ENCODE measurements around the gene CYYR1. TPM values are rescaled to one million over a fixed set of nuclear protein-coding genes. Genes with fewer than 3 reads are reported as not detected.

CYYR1 gene
- total RNA-seq, 3 donors from 2014 or later, result 0.08 to 0.18 TPM; not detected in 1

DNA sequence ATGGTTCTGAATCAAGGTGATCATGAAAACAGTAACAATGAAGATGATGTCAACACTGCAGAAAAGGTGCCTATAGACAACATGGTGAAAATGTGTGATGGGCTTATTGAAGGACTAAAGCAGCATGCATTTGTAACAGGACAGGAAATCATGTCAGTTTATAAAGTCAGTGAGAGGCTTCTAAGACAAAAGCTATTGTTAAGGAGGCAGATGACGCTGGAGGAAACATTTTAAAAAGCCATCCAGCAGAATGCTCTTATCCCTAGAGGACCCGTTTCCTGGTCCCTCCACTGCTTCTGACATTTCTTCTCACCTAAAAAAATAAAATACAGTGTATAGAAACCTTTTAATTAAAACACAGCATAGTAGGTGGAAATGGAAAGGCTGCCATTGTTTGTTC is 40.9 kb downstream of the CYYR1 start:
- H3K36me3 Mint-ChIP-seq (ENCODE audit: insufficient read depth), result no peaks in the 10 kb centered on the region
- peaks cover 5% of the 10 kb centered on the region for H3K9me3 Mint-ChIP-seq
- ATAC-seq (no peak), DNase-seq (no peak)
- no peaks in the 10 kb centered on the region for H3K4me1 Mint-ChIP-seq (ENCODE audit: low read depth)
- no peak overlapping the region for H3K4me3 Mint-ChIP-seq
- no peaks in the 10 kb centered on the region for H3K27me3 Mint-ChIP-seq (ENCODE audit: low read depth)

DNA sequence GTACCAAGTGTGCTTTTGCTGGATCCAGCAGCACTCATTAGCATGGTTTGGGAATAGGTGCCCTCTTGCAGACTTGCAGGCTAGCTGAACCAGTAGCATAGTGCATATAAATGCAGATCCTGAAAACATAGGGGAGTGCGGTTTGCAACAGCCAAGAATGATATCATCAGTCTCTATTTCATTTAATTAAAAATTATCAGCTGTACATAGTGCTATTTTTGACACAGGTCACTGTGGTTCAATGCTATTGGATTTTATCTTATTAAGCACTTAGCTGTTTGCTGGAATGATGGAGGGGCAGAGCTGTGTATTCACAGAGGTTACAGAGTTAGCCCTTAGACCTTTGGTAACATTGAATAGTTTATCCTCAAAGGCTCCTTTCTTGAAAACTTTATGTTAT is 43.6 kb downstream of the CYYR1 start:
- DNase-seq, result no peak
- Mint-ChIP-seq H3K9me3 (no peaks in the 10 kb centered on the region), H3K27me3 (ENCODE audit: low read depth) (no peaks in the 10 kb centered on the region), H3K36me3 (ENCODE audit: insufficient read depth) (no peaks in the 10 kb centered on the region), H3K4me3 (no peak overlapping the region), H3K4me1 (ENCODE audit: low read depth) (no peaks in the 10 kb centered on the region)
- ATAC-seq, result no peak

DNA sequence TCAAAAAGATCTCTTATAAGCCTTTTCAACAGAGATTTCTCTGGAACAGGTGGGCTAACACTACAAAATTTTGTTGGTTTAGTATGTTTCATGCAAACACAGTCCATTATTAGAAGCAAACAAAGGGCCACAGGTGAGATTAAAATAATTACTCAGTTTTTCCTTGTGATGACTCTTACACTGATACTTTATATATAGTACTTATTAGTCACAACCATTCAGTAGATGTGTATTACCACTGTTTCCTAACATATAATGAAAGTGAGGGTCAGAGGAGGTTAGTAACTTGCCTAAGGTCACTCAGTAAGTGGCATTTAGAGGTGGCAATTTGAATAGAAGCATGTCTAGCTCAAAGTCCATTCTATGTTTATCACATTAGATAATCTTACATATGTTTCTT is 44.2 kb downstream of the CYYR1 start:
- Mint-ChIP-seq H3K36me3 (ENCODE audit: insufficient read depth) (no peaks in the 10 kb centered on the region), H3K9me3 (no peaks in the 10 kb centered on the region), H3K27me3 (ENCODE audit: low read depth) (no peaks in the 10 kb centered on the region), H3K4me1 (ENCODE audit: low read depth) (no peaks in the 10 kb centered on the region), H3K4me3 (no peak overlapping the region)
- no peak for ATAC-seq
- DNase-seq, result no peak

DNA sequence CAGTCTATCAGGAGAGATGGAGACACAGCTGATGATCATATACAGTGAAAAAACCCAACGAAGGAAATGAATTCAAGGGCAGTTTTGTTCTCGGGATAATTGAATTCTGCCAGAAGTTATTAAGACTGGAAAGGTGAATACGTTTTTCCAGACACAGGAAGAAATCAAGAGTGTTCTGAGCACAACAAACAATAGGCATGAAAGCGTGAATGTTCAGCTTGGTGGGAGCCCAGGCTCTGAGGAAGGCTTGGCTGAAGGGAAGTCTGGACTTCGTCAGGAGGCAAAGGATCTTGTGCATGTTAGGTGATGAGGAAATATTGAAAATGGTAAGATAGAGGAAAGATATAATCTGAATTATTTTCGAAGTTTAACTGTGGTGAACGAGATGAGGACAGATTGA is 50.4 kb downstream of the CYYR1 start:
- H3K36me3 Mint-ChIP-seq (ENCODE audit: insufficient read depth), result no peaks in the 10 kb centered on the region
- H3K27me3 Mint-ChIP-seq (ENCODE audit: low read depth), result no peaks in the 10 kb centered on the region
- DNase-seq, result no peak
- H3K9me3 Mint-ChIP-seq, result peaks cover 6% of the 10 kb centered on the region
- ATAC-seq, result no peak
- H3K4me1 Mint-ChIP-seq (ENCODE audit: low read depth), result no peaks in the 10 kb centered on the region
- H3K4me3 Mint-ChIP-seq, result no peak overlapping the region

DNA sequence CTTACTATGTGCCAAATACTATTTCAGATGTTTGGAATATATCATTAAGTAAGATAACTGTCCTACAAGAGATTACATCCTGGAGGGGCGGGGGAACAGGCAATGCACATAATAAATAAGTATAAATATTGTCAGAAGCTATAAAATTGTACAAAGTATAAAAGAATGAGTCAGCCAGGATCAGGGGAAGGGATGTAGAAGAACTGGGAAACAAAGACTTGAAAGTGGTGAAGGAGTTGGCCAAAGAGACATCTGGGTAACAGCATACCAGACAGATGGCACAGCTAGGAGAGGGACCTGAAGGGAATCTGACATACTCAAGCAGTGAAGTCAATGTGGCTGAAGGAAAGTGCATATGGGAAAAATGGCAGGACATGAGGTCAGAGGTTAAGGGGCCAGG is 53.9 kb downstream of the CYYR1 start:
- H3K36me3 Mint-ChIP-seq (ENCODE audit: insufficient read depth), result no peaks in the 10 kb centered on the region
- ATAC-seq (no peak), DNase-seq (no peak)
- no peaks in the 10 kb centered on the region for H3K4me1 Mint-ChIP-seq (ENCODE audit: low read depth)
- no peaks in the 10 kb centered on the region for H3K27me3 Mint-ChIP-seq (ENCODE audit: low read depth)
- H3K9me3 Mint-ChIP-seq, result peaks cover 6% of the 10 kb centered on the region
- H3K4me3 Mint-ChIP-seq, result no peak overlapping the region

DNA sequence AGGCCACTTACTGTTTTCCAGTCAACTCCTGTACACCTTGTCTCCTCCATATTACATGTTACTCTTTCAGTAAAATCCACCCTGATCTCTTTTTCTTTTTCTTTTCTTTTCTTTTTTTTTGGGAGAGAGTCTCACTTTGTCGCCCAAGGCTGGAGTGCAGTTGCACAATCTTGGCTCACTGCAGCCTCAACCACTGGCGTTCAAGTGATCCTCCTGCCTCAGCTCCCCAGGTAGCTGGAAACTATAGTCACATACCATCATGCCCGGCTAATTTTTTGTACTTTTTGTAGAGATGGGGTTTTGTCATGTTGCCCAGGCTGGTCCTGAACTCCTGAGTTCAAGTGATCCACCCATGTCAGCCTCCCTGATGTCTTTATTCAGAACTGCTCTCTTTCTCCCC is 57.8 kb downstream of the CYYR1 start:
- Mint-ChIP-seq H3K9me3 (peaks cover 2% of the 10 kb centered on the region), H3K4me3 (no peak overlapping the region), H3K27me3 (ENCODE audit: low read depth) (no peaks in the 10 kb centered on the region), H3K4me1 (ENCODE audit: low read depth) (no peaks in the 10 kb centered on the region), H3K36me3 (ENCODE audit: insufficient read depth) (no peaks in the 10 kb centered on the region)
- no peak for DNase-seq
- ATAC-seq, result no peak

DNA sequence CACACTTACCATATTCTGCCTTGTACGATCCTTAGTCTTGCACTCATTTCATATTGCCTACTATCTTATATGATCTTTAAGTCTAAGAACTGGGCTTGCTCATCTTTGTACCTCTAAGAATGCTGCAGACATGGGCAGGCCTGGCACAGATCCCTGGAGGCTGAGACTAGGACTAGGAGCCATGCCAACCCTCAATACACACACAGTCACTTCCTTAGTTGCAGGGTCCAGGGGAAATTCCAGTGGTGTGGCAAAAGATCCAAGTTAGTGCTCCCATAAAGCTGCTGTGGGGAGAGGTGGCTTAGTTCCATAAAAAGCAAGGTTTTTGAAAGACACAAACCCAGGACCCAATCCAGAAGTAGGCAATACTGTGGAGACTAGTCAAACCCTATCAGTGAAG is 59.9 kb downstream of the CYYR1 start:
- no peaks in the 10 kb centered on the region for H3K27me3 Mint-ChIP-seq (ENCODE audit: low read depth)
- H3K36me3 Mint-ChIP-seq (ENCODE audit: insufficient read depth), result no peaks in the 10 kb centered on the region
- H3K9me3 Mint-ChIP-seq, result no peaks in the 10 kb centered on the region
- ATAC-seq (no peak), DNase-seq (no peak)
- no peaks in the 10 kb centered on the region for H3K4me1 Mint-ChIP-seq (ENCODE audit: low read depth)
- no peak overlapping the region for H3K4me3 Mint-ChIP-seq

DNA sequence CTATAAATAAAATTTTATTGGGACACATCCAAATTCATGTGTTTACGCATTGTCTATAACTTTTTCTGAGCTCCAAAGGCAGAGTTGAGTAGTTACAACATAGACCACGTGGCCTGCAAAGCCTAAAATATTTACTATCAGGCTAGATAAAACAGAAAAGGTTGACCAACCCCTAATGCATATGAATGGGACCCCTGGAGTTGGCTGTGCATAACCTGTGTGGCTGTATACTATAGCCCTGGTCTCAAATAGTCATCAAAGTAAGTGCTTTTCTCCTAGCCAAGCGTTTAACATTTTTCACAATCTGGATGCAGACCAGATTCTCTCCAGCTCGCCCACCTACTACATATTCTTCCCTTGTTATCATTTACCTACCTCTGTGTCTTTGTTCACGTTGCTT is 60.4 kb downstream of the CYYR1 start:
- H3K4me3 Mint-ChIP-seq, result no peak overlapping the region
- ATAC-seq (no peak), DNase-seq (no peak)
- no peaks in the 10 kb centered on the region for H3K27me3 Mint-ChIP-seq (ENCODE audit: low read depth)
- no peaks in the 10 kb centered on the region for H3K36me3 Mint-ChIP-seq (ENCODE audit: insufficient read depth)
- H3K4me1 Mint-ChIP-seq (ENCODE audit: low read depth), result no peaks in the 10 kb centered on the region
- no peaks in the 10 kb centered on the region for H3K9me3 Mint-ChIP-seq

DNA sequence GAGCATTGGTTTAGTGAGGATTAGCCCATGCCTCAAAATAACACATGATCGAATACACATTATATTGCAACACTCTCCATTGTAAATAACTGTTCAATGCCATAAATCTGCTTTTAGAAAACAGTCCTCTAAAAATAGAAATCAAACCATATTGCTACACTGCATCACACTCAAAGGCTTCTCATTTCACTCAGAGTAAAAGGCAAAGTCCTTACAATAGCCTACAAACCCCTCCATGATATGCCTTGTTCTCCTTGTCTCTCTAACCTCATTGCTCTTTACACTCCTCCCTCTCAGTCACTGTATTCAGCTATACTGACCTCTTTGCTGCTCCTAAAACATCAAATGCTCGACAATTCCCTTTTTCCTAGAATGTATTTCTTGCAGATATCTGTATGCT is 64.2 kb downstream of the CYYR1 start:
- ATAC-seq (no peak), DNase-seq (no peak)
- H3K27me3 Mint-ChIP-seq (ENCODE audit: low read depth), result no peaks in the 10 kb centered on the region
- H3K9me3 Mint-ChIP-seq, result no peaks in the 10 kb centered on the region
- H3K36me3 Mint-ChIP-seq (ENCODE audit: insufficient read depth), result no peaks in the 10 kb centered on the region
- H3K4me1 Mint-ChIP-seq (ENCODE audit: low read depth), result no peaks in the 10 kb centered on the region
- H3K4me3 Mint-ChIP-seq, result no peak overlapping the region

DNA sequence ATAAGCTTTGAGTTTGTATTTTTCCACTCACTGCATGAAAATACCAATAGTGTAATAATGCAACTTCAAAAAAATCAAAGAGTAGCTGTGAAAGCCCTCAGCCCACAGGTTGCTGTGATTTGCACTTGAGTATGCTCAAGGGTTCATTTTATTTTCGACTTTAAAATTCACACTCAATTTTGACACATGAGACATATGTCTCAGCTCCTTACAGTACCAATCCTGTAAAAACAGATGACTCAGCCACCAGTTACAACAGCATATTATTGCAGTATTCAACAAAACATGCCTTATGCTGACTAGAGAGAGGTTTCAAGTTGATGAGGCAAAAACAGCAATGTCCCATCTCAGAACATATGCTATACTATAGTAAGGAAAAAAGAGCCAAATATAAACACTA is 66.1 kb downstream of the CYYR1 start:
- H3K27me3 Mint-ChIP-seq (ENCODE audit: low read depth), result no peaks in the 10 kb centered on the region
- ATAC-seq, result no peak
- H3K4me1 Mint-ChIP-seq (ENCODE audit: low read depth), result no peaks in the 10 kb centered on the region
- no peaks in the 10 kb centered on the region for H3K9me3 Mint-ChIP-seq
- no peak for DNase-seq
- no peak overlapping the region for H3K4me3 Mint-ChIP-seq
- H3K36me3 Mint-ChIP-seq (ENCODE audit: insufficient read depth), result no peaks in the 10 kb centered on the region

DNA sequence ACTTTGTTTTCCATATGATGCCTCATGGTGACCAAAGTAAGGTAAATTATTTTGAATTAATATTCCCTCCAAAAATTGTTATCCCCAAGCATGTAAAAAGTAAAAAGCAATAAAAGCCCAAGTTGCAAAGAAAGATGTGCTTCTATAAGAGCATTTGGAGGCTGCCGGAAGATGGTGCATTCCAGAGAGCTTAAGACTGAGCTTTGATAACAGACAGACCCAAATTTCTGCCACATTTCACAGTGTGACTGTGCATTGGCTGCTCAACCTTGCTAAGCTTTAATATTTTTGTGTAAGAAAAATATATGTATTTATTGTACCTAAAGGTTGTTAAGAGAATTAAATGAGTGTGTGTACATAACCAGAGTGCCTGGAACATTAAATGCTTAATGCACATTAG is 67.9 kb downstream of the CYYR1 start:
- no peak for DNase-seq
- no peaks in the 10 kb centered on the region for H3K36me3 Mint-ChIP-seq (ENCODE audit: insufficient read depth)
- no peaks in the 10 kb centered on the region for H3K4me1 Mint-ChIP-seq (ENCODE audit: low read depth)
- H3K9me3 Mint-ChIP-seq, result no peaks in the 10 kb centered on the region
- no peaks in the 10 kb centered on the region for H3K27me3 Mint-ChIP-seq (ENCODE audit: low read depth)
- ATAC-seq, result no peak
- no peak overlapping the region for H3K4me3 Mint-ChIP-seq

DNA sequence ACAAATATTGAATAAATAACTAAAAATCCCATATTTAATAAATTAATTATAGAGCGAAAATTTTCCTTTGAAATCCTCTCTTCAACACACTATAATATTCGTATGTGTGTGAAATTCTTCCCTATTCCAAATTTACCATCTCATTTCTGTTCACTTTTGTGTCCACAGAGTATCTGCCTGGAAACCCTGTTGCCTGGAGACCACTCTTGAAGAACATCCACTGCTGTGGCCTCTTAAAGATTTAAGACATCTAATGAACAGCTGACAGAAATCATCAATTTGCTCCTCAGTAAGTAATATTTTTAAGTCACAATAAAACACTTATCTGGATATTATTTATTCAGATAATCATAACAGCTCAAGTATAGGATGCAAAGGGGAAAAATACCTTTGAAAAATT is 69.7 kb downstream of the CYYR1 start:
- no peak for DNase-seq
- Mint-ChIP-seq H3K9me3 (peaks cover 3% of the 10 kb centered on the region), H3K36me3 (ENCODE audit: insufficient read depth) (no peaks in the 10 kb centered on the region), H3K4me1 (ENCODE audit: low read depth) (no peaks in the 10 kb centered on the region), H3K4me3 (no peak overlapping the region), H3K27me3 (ENCODE audit: low read depth) (no peaks in the 10 kb centered on the region)
- ATAC-seq, result no peak

DNA sequence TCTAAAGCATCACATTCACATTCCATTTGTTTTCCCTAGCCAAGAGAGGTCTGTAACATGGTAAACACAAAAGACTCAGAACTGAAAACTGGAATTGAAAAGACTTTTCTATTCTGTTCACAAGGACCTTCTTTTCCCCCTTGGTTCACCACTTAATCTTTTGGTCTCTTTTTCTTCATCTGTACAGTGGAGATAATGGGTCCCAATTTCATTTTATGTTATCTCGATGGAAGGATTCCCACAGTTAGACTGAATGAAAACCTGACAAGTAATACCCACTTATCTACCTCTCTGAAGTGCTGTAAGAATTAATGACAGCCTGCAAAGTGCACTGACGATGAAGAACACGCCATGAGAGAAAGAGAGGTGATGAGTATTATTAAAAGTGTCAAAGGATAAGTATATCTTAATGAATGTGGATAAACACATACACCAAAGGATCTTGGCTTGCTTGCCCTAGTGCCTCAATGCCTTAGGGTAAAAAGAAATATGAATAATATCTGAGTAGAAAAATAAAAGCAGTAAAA is 71.5 kb downstream of the CYYR1 start:
- H3K9me3 Mint-ChIP-seq, result peaks cover 6% of the 10 kb centered on the region
- H3K27me3 Mint-ChIP-seq (ENCODE audit: low read depth), result no peaks in the 10 kb centered on the region
- ATAC-seq (no peak), DNase-seq (no peak)
- no peaks in the 10 kb centered on the region for H3K4me1 Mint-ChIP-seq (ENCODE audit: low read depth)
- H3K4me3 Mint-ChIP-seq, result no peak overlapping the region
- no peaks in the 10 kb centered on the region for H3K36me3 Mint-ChIP-seq (ENCODE audit: insufficient read depth)

DNA sequence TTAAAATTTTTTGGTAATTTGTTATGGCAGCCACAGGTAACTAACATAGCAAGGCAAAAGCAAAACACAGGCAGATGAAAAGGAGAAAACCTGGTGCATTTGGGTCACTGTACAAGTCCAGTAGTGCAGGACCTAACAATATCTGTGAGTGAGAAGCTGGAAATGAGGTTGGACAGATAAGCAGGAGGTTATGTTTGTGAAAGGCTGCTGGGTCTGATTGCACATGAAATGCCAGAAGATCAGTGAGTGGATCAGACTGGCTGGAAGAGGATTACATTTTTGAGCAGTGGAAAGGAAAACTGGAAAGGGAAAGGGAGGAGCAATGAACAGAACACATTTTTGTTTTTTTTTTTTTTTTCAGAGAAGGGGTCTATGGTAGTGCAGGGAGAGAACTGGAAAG is 73.6 kb downstream of the CYYR1 start:
- H3K36me3 Mint-ChIP-seq (ENCODE audit: insufficient read depth), result no peaks in the 10 kb centered on the region
- ATAC-seq, result no peak
- peaks cover 6% of the 10 kb centered on the region for H3K9me3 Mint-ChIP-seq
- no peaks in the 10 kb centered on the region for H3K4me1 Mint-ChIP-seq (ENCODE audit: low read depth)
- DNase-seq, result no peak
- no peak overlapping the region for H3K4me3 Mint-ChIP-seq
- no peaks in the 10 kb centered on the region for H3K27me3 Mint-ChIP-seq (ENCODE audit: low read depth)

DNA sequence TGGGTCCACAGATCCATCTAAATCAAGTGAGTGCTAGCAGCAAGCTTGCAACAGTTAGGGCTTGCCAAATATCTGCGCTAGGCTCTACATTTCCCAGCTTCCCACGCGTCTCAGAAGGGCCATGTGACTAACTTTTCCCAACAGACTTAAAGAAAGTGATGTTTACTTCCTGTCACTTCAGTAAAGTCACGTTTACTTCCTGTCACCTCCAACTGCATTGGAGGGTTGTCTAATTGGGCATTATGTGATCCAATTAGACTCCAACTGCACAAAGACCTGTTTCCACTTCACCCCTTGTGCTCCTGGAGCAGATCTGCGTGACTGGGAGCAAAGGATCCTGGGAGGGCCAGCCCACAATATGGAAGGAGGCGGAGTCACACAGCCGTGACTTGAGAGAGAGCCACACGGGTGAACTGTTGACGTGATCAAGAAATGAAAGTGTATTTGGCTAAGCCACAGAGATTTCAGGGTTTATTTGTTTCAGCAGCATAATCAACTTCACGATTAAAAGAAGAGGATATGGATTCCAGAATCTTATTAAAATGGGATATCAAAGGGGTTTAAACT is 77.7 kb downstream of the CYYR1 start:
- H3K4me3 Mint-ChIP-seq, result no peak overlapping the region
- no peaks in the 10 kb centered on the region for H3K36me3 Mint-ChIP-seq (ENCODE audit: insufficient read depth)
- peaks cover 6% of the 10 kb centered on the region for H3K9me3 Mint-ChIP-seq
- ATAC-seq (no peak), DNase-seq (no peak)
- no peaks in the 10 kb centered on the region for H3K4me1 Mint-ChIP-seq (ENCODE audit: low read depth)
- no peaks in the 10 kb centered on the region for H3K27me3 Mint-ChIP-seq (ENCODE audit: low read depth)

DNA sequence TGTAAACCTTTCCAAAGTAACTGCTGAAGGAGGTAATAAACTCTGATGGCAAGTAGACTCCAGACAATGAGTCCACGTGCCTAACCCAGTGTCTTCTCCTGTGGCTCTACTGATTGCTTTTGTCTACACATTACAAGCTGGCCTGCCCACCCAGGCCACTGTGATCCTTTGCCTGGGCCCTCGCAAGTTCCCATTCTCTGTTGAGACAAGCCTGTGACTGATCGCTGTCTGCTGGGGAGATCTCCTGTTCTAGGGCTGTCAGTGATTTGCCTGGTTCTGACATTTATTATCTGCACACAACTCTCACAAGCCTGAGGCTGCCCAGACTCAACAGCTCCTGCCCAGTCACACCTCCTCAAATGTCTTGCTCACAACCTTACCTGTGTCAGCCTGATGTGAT is 81.4 kb downstream of the CYYR1 start:
- no peaks in the 10 kb centered on the region for H3K36me3 Mint-ChIP-seq (ENCODE audit: insufficient read depth)
- H3K4me3 Mint-ChIP-seq, result no peak overlapping the region
- H3K4me1 Mint-ChIP-seq (ENCODE audit: low read depth), result no peaks in the 10 kb centered on the region
- ATAC-seq, result no peak
- DNase-seq, result no peak
- H3K9me3 Mint-ChIP-seq, result no peaks in the 10 kb centered on the region
- H3K27me3 Mint-ChIP-seq (ENCODE audit: low read depth), result no peaks in the 10 kb centered on the region
